Right lobe of liver (tissue), 6 donors: ENCODE results near the gene TMEM151A. TPM values are rescaled to one million over a fixed set of nuclear protein-coding genes. Genes with fewer than 3 reads are reported as not detected.

Experiments used
- ATAC-seq, 4 donors: fragments of 200-7000 bp; cut with Tn5 transposase; one replicate each; pipeline ENCODE4 v1.9.1; 2020; ENCODE audit warnings: mild to moderate bottlenecking in 4 of 4, moderate library complexity in 4 of 4
- DNase-seq, 3 donors: peaks; one replicate each; pipeline ENCODE4 v3.0.0-alpha.2; 2020
- H3K27ac ChIP-seq, 3 donors: fragments of 200-600 bp; one replicate each; pipeline ENCODE4 v1.8.0; 2022
- H3K27me3 ChIP-seq, 2 donors: fragments of 200-600 bp; one replicate each; pipeline ENCODE4 v1.8.0; 2022
- H3K36me3 ChIP-seq, 4 donors: fragments of 200-600 bp; sonication (generic) in 1 of 4; one replicate each; pipeline versions ENCODE4 v1.5.1 to v1.8.0; 2017 to 2022; ENCODE audit warnings: control low read depth in 1 of 4
- H3K4me1 ChIP-seq, 4 donors: fragments of 200-600 bp; sonication (generic) in 1 of 4; one replicate each; pipeline versions ENCODE4 v1.5.1 to v1.8.0; 2017 to 2022; ENCODE audit warnings: control low read depth in 1 of 4
- H3K4me3 ChIP-seq, 3 donors: fragments of 200-600 bp; one replicate each; pipeline ENCODE4 v1.8.0; 2022
- H3K9me3 ChIP-seq, 4 donors: fragments of 200-600 bp; sonication (generic) in 1 of 4; one replicate each; pipeline versions ENCODE4 v1.5.1 to v1.8.0; 2017 to 2022; ENCODE audit warnings: control low read depth in 1 of 4
- POLR2A ChIP-seq: fragments of 450-650 bp; IDR thresholded peaks from one replicate; pipeline ENCODE4 v1.6.1; 2017; ENCODE audit warnings: antibody characterized with exemption, mild to moderate bottlenecking
- WGBS: methylation state at CpG from one replicate; pipeline ENCODE4 v1.1.6; 2018; ENCODE audit warnings: low coverage, low lambda C conversion rate; ENCODE audit not compliant: insufficient coverage; ENCODE audit errors: missing lambda C conversion rate; 5-methylcytosine and 5-hydroxymethylcytosine counted together
- intact Hi-C, 2 donors: fragments of 100-400 bp; cut with DNase I; formaldehyde crosslinking; loops; one replicate each; pipeline versions ENCODE4 v1.11.2 to v1.14.1; 2022
- long read RNA-seq: library from polyadenylated mRNA; unstranded; transcript quantifications from one replicate; pipeline ENCODE4 v2.0.0, GENCODE V29; 2019
- total RNA-seq, 6 experiments: library from RNA; depleted of rRNA in 2 of 6; stranded (reverse); fragments of >200 nt in 2 of 6; fragmentation: NEBNext Ultra II Directional in 3 of 6; extraction: Animal tissue kit (Norgen Biotek cat#: 25700) in 3 of 6; gene quantifications; one replicate each; pipeline versions ENCODE4 v1.1.0 to v1.2.4, GENCODE V29; 2016 to 2023
- TF ChIP-seq, protein P1 (sequence below), 4 donors: fragments of 200-600 bp in 3 of 4; fragments of 450-650 bp in 1 of 4; IDR thresholded peaks; one replicate each; pipeline versions ENCODE4 v1.5.1 to v1.8.0; 2016 to 2022; ENCODE audit warnings: antibody characterized with exemption in 4 of 4, mild to moderate bottlenecking in 2 of 4
- donor health status: DM: no; HTN: yes; CAD: no.
- donor health status: DM: no; HTN: no; CAD: no.
- donor health status: DM: no; HTN: no; CAD: no.
- donor health status: DM: no; HTN: yes; CAD: no.
- donor health status: DM: no; HTN: yes; CAD: no.

The TMEM151A gene
- total RNA-seq = under 1 TPM in 4 of 6 experiments, not detected in 2; 0.13 to 0.86 (median 0.45) TPM
- long read RNA-seq = 0 reads

DNA sequence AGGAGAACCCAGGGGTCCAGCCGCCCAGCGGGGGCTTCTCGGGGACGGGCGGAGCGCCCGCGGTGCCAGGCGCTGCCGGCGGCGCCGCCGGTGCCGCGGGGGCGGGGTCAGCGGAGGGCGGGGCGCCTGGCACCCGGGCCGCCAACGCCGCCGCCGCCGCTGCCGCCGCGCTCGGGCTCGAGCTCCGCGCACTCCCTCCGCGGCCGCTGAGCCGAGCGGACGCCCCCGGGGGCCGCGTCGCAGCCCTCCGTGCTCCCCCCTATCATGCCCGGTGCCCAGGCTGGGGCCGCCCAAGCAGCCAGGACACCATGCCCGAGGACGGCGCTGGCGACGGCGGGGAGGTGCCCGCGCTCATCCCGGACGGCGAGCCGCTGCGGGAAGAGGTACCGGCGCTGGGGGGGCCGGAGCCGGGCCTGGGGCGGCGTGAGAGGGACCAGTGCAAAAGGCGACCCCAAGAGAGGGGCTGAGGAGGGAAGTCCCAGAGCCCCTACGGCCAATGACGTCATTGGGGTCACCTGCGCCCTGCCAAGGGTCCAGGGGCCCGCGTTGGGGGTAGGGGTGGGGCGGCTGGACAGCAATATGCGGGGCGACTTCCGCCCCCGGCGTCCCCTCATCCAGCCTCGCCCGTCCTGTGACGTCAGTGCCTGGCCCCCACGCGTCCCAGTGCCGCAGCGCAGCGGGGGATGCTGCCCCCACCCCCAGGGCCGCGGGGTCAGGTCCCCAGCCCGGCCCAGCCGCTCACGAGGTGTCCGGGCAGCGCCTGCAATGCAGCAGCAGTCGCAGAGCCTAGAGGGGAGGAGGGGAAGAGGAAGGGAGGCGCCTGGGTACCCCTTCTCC, at the start of gene TMEM151A:
TSS of gene TMEM151A (plus strand) at position 189 of the 837 bp plus-strand sequence. CDS start at position 309, 120 bp downstream.
- ATAC-seq = no peak
- Histone ChIP-seq H3K4me3 (peak within 1 kb of the TSS; percentile 21 to 47 (median 26)), H3K9me3 (no peaks in the 10 kb centered on the region), H3K36me3 (no peaks in the 10 kb centered on the region), H3K27me3 (no peaks in the 10 kb centered on the region), H3K4me1 (peaks cover 0 to 17% (median 7%) of the 10 kb centered on the region in 4 donors), H3K27ac (no peak within 1 kb of the TSS)
- DNase-seq = no peak
- no peak for TF ChIP-seq POLR2A
- TF ChIP-seq, protein P1, sequence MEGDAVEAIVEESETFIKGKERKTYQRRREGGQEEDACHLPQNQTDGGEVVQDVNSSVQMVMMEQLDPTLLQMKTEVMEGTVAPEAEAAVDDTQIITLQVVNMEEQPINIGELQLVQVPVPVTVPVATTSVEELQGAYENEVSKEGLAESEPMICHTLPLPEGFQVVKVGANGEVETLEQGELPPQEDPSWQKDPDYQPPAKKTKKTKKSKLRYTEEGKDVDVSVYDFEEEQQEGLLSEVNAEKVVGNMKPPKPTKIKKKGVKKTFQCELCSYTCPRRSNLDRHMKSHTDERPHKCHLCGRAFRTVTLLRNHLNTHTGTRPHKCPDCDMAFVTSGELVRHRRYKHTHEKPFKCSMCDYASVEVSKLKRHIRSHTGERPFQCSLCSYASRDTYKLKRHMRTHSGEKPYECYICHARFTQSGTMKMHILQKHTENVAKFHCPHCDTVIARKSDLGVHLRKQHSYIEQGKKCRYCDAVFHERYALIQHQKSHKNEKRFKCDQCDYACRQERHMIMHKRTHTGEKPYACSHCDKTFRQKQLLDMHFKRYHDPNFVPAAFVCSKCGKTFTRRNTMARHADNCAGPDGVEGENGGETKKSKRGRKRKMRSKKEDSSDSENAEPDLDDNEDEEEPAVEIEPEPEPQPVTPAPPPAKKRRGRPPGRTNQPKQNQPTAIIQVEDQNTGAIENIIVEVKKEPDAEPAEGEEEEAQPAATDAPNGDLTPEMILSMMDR (IDR thresholded peaks at IDR 0.05) = no peak
- intact Hi-C loops = loop anchor here in 1 of 2 donors (10.0 kb wide), 1 partner anchor 93 kb away; no protein-coding TSS in a partner anchor
- no CpG with 5 or more reads among the region's 95 CpGs for WGBS

DNA sequence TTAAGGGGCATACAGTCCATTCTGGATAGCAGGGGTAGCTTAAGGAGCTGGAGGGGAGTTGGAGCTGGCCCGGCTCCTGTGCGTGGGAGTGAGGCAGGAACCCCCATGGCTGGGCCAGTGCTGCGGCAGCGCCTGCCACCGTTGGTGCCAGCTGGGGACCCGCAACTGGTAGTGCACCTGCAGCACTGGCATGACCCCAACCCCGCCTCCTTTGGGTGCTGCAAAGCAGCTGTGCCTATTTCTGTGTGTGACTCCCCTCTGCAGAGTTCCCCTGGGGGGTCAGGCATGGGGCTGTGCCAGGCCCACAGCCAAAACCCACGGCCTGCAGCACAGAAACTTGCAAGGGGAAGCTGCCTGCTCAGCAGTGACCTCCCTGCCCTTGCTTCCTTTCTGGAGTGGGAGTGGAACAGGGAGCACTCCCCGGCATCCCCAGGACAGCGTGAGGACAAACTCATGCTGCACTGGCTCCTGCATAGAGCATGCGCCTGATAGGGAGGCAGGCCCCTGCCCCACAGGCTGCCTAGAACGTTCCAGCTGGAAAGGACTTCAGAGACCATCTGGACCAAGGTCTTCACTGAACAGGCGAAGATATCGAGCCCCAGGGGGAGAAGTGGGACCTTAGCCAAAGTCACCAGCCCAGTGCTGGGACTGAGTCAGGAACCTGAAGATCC, 49.5 kb upstream of the TMEM151A start:
- ATAC-seq = peak in 2 of 4 donors; percentile 6 to 23

DNA sequence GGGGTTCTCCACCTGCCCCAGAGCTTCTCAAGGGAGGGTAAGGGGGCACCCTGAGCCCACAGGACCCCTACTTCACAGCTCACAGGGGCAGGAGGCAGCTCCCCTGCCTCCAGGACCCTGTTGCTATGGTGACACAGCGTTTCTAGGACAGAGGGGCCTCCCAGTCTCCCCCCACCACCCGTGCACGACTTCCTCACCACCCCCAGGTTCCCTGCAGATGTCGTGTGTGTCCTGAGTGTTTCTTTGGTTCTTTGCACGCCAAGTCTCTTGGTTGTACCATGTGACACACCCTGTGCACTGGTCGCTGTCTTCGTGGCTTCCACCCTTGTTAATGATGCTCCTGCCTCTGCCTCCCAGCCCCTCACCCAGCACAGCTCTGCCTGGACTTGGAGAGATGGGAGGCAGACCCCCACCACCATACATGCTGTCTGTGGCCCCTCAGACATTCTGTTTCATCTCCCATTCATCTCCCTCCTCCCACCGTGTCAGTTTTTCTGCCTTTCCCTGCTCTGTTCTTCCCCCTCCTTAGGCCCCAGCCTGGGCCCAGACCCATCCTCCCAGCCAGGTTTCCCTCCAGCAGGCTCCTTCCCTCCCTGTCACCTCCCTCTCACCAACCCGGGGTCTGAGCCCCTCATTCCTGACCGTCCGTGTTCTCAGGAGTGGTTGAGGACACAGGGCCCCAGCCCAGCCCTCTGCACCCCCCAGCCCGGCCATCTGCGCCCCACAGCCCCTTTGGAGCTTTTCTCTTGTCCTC, 47.7 kb upstream of the TMEM151A start:
- Histone ChIP-seq H3K9me3 (no peaks in the 10 kb centered on the region), H3K27me3 (no peaks in the 10 kb centered on the region), H3K4me1 (no peaks in the 10 kb centered on the region), H3K36me3 (peaks cover 0 to 4% (median 0%) of the 10 kb centered on the region in 4 donors), H3K4me3 (no peak overlapping the region), H3K27ac (no peak overlapping the region)
- no peak for ATAC-seq
- 85% methylated on average over 12 of the region's 13 CpGs for WGBS
- no peak for TF ChIP-seq POLR2A
- TF ChIP-seq, protein P1 (IDR thresholded peaks at IDR 0.05) = no peak
- DNase-seq = no peak
- intact Hi-C loops = no loop called here

More for the DNA sequence above, 49.5 kb upstream of the TMEM151A start:
- H3K27me3 ChIP-seq = no peaks in the 10 kb centered on the region
- intact Hi-C loops = no loop called here
- TF ChIP-seq, protein P1 (IDR thresholded peaks at IDR 0.05) = no peak
- TF ChIP-seq POLR2A = no peak
- no peak for DNase-seq
- WGBS = 70% methylated on average over 2 of the region's 14 CpGs
- H3K36me3 ChIP-seq = peaks cover 0 to 4% (median 0%) of the 10 kb centered on the region in 4 donors
- H3K4me3 ChIP-seq = no peak overlapping the region
- no peaks in the 10 kb centered on the region for H3K9me3 ChIP-seq
- H3K27ac ChIP-seq = no peak overlapping the region
- H3K4me1 ChIP-seq = no peaks in the 10 kb centered on the region

DNA sequence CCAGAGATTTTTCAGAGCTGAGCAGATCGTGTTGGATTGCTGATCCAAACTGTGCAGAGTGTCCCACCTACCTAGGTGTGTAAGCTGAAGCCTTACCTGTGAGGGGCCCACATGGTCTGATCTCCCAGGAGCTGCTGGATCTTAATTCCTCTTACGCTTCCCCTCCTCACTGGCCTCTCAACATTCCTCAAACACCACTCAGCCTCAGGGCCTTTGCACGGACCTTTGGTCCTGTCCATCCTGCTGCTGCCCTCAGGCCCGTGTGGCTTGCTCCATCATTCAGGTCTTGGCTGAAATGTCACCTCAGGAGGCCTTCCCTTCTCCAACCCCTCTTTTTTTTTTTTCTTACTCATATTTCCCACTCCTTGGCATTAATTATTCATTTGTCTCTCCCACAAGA, 44.4 kb upstream of the TMEM151A start:
- intact Hi-C loops = no loop called here
- Histone ChIP-seq H3K4me1 (no peaks in the 10 kb centered on the region), H3K36me3 (no peaks in the 10 kb centered on the region), H3K9me3 (no peaks in the 10 kb centered on the region), H3K27me3 (no peaks in the 10 kb centered on the region), H3K4me3 (no peak overlapping the region), H3K27ac (no peak overlapping the region)
- 95% methylated on average over 4 of the region's 4 CpGs for WGBS
- ATAC-seq (no peak), DNase-seq (no peak)
- TF ChIP-seq, protein P1 (IDR thresholded peaks at IDR 0.05) = no peak
- no peak for TF ChIP-seq POLR2A
